ENCODE measurements around the gene CAMK1G.

CAMK1G gene

DNA sequence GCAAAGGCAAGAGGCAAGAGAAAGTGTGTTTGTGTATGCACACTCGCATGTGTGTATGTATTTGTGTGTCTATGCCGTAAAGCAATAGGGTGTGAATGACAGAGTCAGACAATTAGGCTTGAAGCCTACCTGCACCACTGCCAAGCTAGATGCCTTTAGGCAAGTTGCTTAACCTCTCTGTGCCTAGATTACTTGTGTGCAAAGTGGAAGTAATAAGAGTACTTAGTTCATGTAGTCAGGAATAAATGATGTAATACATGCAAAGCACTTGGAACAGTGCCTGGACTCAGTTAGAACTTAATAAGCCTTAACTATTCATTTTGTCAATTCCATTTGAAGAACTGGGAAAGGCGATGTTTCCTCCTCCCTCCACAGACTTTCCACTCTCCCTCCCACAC lies 37.0 kb downstream of the CAMK1G start:
- DNase-seq, result no peak

DNA sequence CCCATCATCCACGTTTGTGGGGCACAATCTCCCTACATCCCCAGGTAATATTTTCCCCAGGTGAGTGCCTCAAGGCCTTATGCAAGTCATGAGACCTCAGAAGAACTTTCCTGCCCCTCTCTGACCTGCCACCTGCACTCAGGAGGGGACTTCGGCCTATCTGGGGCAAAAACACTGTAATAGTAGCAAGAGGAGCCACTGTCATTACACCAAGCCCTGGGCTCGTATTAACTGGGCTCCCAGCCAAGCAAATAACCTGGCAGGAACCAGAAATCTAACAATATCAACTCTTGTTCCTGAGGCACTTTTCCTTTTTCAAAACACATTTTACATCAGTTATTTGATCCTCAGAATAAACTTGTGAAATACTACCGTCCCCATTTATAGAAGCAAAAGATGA lies 37.8 kb downstream of the CAMK1G start:
- no peak for DNase-seq

DNA sequence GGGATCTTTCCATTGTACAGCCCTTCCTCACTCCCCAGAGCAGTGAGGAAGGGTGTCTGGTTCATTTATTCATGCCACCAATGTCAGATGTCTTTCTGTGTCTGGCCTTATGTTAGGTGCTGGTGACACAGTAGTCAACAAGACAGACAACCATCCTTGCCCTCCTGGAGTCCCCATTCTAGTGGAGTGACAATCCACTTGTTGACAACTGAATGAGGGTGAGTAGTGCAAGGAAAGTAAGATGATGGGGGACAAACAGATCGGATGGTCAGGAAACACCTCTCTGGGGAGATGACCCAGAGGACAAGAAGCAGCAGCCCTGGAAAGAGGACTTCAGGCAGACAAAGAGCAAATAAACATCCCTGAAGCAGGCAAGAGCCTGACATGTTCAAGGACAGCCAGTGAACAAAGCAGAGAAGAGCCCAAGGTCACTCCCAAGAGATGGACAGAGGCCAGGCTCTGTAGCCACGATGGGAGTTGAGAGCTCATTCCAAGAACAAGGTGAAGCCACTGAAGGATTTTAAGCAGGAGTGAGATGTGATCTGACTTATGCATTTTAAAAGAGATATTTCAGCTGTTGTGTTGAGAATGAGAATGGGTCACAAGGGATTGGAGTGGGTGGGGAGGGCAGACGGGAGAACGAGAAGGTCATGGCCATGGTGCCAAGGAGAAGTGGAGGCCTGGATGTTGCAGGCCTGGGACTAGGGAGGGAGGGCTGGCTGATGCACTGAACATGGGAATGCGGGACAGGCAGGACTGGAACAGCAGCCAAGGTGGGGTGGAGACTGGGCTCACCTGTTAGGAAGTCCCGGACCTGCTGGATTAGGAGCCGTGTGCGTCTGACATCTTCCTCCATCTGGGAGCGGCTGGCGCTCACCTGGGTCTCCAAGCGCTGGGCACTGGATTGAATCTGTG lies 38.5 kb downstream of the CAMK1G start:
- DNase-seq, result no peak

DNA sequence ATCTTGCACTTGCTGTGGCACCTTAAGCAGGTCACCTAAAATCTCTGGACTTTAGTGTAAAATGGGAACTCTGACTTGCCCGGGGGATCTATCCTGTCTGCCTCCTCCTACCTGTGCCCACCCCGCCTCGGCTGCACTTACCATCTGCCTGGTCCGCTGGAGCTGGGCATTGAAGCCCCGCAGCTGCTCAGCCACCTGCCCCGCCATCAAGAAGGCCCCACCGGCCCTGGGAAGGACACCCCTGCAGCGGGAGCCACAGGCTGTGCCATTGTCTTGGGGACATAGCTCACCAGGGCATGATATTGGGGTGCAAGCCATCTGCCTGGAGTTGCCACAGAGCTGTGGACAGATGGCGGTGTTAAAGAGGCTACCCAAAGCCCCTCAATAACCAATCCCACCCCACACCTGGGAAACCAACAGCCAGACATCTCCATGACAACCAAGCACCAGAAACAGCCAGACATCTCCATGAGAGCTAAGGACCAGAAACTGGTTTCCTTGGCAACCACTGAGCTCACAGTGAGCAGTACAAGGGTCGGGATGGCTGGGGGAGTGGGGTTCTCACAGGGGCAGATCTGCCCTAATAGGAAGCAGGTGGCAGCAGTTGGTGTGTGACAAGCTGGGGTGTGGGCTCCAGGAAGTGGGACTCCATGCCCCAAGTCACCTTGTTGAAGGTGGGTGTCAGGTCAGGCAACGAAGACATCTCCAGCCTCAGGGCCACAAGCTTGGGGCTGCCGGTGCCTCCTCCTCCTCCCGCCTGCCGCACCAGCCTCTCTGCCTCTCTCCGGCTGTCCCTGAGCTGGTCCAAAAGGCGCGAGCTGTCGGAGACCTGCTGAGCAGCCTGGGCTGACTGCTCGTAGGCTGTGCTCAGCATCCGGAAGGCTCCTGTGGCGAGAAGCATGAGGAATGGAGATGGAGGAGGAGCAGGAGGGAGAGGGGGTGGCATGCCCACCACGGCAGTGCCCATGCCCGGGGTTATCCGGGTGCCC lies 39.6 kb downstream of the CAMK1G start:
- DNase-seq, result no peak

DNA sequence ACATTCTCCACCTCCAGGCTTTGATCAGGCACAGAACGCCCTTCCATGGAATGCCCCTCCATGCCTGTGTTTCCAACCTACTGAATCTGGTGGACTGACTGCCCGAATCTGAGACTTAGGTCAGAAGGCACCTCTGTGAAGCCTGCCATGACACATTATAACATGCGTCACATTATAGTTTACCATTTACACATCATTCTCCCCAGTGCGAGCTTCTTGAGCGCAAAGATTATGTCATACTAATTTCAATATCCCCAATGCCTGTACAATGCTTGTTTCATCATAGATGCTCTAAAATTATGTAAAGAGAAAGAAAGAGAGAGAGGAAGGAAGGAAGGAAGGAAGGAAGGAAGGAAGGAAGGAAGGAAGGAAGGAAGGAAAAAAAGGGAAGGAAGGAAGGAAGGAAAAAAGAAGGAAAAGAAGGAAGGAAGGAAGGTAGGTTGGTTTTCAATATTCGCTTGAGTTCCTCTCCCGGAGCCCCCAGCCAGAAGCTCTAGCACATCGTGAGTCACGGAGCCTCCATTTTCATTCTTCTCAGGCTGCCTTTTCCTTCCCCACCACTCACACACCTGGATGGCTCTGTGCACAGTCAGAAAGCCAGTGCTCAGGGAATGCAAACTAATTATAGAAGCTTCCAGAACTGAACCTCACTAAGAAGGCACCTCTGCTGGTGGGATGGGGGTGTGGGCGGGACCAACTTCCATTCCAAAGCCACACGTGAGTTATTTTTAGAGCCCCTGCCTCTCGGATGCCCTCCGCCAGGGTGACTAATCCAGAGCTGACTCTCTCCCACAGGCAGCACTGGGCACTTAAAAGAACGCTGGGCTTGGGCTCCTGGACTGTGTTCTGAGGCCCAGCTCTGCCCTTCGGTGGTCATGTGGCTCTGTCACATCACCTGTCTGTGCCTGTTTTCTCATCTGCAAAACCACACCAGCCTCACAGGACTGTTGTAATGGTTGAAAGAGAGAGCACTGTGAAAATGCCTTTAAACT lies 41.3 kb downstream of the CAMK1G start:
- no peak for DNase-seq

DNA sequence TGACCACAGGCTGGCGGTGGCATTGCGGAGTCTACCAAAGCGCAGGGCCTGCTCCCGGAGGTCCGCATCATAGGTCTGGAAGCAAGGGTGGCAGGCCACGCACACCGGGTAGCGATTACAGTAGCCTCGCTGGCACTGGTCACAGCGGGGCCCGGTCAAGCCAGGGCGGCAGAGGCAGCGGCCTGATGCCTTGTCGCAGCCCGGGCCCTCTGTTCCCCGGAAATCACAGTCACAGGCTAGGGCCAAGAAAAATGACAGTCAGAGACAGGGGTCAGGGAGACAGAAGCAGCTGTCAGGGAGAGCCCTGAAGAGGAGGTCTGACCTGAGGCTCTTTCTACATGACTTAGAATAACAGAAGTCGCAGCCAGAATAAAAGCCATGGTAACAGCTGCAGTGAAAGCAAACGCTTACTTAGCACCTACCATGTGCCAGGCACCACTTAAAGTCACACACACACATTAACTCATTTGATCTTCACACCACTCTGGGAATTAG lies 42.3 kb downstream of the CAMK1G start:
- no peak for DNase-seq

DNA sequence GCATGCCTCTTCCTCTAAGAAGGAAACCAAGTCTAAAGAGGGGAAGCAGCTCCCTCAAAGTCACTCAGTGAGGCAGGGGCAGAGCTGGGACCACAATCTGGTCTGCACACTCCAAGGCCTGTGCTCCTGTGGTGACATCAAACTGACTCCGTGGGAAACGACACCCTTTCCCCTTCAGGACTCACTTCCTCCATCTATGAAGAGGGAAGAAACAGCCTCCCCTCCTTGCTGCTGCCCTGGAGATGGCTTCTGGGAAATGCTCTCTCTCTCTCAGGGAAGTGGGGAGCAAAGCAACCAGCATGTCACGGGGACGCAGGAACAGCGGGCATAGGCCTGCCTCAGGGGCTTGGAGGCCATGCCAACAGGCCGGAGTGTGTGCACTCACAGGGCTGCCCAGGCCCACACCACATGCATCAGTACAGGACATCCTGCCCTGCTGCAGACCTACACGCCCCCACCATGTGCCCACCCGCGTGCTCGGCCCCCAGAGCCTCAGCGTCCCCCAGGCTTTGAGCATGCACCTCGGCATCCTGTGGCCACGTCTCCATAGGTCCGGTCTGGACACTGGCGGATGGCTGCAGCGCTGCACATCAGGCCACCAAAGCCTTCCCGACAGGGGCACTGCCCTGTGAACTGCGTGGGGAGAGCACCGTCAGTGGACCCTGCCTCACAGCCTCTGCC lies 43.0 kb downstream of the CAMK1G start:
- no peak for DNase-seq

DNA sequence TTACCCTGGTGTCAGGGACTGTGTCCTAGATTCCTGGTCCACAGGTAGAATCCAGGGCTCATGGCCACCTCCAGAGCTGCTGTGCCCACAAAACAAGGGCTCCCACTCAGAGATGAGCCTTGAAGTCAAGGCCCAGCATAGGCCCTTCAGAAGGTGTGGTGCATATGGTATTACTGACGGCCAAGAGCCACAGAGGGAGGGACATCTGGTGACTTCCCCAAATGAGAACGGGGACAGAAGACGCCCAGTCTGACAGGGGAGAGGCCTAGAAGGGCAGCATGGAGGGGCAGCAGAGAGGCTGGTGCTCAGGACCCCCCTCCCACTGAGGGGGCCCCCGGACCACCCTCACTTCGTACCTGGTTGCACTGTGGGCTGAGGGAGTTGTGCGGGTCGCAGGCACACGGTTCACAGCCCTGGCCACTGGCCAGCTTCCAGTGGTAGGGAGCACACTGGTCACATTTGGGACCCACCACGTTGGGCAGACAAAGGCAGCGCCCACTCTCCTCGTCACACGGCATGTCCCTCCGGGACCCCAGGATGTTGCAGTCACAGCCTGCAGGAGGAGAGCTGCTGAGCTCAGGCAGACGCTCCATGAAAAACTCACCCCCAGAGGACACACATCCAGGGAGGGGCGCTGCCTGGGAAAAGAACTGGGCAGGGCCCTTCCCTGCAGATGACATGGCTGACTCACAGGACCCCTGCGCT lies 43.7 kb downstream of the CAMK1G start:
- peak; percentile 33 for DNase-seq

DNA sequence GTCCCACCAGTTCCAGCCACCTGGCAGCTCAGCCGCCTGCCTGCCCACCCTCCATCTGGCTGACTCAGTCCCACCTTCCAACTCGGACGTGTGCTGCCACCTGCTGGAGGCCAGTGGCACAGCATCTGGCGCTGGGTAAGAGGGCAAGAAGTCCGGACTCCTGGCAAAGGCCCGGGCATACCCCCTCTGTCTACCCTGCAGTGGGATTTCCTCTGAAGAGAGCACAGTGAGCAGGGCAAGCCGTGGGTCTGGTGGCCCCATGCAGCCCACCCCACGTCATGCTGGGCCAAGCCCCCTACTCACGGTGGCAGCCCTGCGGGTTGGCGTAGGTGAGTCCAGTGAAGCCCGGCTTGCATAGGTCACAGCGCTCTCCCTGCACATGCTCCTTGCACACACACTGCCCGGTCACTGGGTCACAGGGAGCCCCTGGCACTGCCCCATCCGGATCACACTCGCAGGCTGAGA lies 44.2 kb downstream of the CAMK1G start:
- peak; percentile 78 for DNase-seq

DNA sequence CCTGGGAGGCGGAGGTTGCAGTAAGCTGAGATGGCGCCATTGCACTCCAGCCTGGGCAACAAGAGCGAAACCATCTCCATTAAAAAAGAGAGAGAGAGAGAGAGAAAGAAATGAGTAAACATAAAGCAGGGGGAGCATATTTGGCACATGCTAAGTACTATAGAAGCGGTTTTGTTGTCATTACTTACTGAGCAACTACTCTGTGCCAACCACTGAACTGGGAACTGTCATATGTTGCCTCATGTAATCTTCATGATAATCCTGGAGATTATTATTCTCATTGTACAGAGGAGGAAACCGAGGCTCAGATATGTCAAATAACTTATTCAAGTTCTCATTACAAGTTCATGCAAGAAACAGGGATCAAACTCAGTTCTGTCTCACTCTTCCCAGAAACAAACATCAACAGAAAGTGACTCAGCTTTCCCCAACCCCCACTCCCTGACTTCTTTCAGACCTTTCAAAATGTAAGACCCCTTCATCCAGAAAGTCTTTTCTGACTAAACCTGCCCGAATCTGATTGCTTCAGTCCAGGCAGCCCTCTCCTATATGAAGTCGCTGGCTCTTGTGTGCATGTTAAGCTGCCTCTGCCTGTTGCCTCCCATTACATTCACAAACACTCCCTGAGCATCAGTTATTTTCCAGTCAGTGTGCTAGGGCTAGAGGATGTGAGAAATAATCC lies 45.2 kb downstream of the CAMK1G start:
- DNase-seq, result no peak

DNA sequence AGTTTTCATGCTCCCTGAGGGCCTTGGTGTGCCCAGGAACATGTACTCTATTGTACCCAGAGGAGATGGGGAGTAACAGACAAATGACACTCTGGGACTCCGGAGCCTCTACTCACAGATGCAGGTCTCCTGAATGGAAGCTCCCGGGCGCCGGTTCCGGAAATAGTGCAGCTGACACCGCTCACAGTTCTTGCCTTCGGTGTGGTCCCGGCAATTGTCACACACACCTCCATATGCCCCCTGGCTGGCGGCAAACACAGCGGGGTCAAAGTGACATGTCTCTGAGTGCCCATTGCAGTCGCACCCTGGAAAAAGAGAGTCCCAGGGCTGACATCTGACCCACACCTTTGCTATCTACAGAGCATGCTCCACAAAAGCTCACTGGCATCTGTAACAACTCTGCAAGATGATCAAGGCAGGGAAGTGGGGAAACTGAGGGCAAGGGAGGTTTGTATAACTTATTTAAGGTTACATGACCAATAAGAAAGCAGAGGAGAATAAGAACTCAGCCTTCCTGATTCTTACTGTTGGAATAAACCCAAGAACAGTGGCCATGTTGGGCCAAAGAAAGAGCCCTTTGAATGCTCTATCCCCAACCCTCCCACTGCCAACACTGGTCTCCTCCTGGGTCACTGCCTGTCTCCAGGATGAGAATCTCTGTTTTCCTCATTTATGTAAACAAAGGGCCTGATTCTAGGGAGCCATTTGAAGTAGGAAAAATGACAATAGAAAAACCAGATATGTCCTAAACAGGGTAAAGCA lies 46.3 kb downstream of the CAMK1G start:
- DNase-seq, result no peak

DNA sequence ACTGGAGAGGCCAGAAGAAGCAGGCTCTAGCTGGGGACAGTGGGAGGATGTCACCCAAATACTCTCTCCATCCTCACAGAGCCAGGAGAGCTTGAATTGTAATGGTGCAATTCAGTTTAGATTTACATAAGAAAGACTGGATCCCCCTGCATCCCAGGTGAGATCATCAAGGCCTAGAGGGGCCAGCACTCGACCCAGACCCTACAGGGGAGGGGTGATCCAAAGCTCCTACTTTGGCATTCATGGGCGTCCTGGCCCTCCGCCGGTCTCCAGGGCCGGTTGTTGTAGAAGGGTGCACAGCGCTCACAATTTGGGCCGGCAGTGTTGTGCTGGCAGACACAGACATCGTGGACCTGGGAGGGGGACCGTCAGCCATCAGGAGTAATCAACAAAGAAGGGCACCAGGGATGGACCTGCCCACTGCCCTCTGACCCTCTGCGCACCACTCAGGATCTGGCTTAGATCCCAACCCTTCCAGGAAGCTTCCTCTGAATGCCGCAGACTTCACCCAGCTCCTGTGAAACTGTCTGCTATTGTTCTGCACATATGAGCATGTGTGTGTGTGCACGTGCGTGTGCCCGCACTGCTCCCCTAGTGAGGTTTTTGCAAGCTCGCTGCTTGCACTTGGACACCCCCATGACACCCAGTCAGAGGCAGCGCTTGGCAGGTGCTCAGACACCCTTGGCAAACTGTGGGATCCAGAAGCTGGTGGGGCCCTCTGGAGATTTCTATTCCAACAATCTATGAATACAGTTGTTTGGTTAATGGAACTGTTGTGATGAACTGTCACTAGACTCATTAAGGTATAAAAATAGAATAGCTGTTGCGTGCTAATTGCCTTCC lies 47.1 kb downstream of the CAMK1G start:
- DNase-seq, result no peak

DNA sequence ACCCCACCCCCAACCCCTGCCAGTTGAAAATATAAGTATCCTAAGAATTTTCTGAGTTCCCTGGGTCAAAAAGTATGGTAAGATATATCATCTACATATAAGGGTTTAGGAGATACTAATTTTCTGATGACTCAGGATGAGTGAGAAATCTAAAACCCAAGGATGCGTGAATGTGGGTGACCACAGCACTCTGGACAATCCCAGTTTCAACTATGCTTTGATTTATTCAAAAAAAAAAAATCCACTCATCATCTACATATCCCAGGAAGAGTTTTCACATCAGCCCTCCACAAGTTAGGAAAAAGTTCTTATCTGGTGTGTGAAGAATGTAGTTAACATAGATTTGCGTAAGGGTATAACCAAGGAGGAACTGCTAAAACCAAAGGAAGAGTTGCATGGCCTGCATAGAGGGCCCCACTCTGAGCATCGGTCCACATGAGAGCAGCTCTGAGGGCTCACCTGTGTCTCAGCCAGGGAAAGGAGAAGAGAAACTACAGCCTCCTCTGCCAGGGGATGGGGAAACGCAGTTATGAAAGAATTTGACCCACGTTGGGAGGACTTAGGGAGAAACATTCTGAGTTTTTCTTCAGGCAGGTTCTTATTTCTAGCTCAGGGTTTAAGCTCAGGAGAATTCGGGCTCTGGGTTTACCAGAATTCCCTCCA lies 50.0 kb downstream of the CAMK1G start:
- DNase-seq, result no peak

DNA sequence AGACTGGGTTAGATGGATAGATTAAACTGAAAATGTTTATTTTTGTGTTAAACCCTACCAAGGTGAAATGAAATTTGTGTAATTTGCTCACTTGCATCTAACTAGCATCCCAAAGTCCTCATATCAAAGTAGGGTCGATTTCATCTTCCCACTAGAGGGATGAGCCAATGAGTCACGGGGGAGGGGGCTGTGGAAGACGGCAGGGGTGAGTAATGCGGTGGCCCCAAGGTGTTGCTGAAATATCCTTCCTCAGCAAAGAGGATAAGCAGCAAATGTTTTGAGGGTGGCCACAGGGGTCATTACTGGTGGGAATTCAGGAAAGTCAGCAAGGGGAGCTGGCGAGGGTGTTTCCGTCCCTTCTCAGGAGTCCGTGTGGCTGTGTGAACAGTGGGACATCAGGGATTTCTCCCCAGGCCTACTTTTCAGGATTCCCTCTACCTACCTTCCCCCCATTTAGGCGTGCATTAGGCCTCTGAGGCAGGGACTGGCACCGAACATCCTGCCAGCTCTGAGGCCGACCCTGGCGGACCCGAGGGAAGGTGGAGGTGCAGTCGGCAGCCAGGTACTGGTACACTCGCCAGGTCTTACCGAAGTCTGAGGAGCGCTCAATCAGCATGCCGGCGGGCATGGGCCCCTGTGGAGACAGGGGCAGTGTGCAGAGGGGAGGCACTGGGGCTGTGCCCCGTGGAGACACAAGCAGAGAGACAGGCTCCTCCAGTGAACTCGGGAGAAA lies 50.7 kb downstream of the CAMK1G start:
- DNase-seq, result no peak

DNA sequence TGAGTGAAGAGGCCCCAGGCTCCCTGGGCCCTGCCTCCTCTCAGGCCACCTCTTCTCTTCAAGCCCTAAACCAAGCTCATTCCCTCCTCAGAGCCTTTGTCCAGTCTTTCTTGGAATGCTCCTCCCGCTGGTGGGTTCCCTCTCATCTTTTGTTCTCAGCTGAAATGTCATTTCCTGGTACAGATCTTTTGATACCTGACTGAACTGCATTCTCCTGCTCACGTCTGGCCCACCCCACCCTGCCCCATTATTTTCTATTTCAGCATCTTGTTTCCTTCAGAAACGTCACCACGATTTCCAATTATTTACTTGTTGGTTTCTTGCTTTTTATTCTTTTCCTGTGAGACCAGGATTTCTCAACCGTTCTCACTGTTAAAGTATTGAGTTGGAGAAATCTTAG lies 52.3 kb downstream of the CAMK1G start:
- no peak for DNase-seq

DNA sequence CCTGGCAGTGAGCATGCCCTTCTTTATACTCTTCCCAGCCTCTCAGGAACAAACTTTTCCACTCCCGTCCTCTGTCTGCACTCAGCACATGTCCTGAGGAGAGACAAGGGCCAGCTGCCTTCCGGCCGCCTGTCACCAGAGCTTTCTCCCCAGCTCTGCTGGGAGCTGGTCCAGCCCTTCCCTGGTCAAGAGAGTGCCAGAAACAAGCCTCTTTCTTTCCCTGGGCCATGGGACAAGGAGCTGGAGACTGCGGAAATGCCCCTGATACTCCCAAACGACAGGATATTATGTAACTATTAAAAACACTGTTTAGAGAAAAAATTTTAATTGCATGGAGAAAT lies 58.3 kb downstream of the CAMK1G start:
- no peak for DNase-seq

DNA sequence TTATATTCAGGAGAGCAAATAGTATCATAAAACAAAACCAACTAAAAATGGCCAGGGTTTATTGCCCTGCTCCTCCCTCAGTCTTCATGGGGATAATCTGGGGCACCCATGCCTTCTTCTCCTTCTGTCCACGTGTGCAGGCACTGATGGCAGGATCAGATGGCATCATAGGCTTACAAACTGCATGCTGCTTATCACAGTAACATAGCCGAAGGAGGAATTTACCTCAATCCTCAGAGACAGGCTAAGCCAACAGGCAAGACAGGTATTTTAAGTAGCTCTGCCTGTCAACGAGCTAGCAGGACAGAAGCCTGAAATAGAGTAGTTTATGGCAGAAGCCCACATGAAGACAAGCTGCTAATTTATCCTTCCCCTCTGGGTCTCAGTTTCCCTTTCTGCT lies 59.3 kb downstream of the CAMK1G start:
- DNase-seq, result no peak
